NOMO-1 treated with DMSO at 0.1 percent for 48 hours (cell line): Measurements from ENCODE around the gene FAM13A.
A peak's percentile ranks its signal among the peaks of the same experiment; 100 is the strongest.

Experiments
- DNase-seq: peaks from one replicate; lab custom pipeline; 2025; ENCODE audit not compliant: unreplicated experiment; lab: John Stamatoyannopoulos, UW

Gene FAM13A

DNA sequence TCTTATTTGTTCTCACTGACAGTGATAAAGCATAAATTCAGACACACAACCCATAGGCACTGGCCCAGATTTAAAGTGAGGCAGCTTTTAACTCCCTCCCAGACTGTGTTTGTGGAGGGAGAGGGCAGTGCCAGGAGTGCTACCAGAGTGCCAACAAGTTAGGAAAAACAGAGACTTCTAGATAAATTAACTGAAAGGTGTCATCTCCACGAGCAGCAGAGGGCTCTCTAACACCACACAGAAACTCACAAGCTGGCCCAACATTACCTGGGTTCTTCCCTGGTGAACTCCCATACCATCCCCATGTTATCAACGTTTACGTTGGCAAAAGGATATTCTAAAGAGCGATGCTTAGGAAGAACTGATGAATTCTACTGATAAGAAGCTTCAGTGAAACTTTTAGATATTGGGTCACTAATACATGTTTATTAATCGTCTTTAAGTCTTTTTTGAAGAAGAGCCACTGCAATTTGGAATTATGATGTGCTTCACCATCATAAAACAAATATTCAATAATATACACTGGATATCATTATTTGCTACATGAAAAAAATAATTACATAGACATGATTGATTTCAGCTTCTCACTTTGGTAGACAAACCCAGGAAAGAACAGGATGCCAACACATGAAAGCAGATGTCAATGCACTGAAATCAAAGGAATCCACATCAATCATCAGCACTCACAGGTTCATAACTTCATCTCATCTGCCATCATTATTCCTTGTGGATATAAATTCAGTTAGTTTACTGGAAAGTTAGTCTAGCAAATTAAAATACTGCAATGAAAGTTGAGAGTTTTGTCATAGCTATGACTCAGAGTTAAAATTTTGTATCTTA lies 238.1 kb downstream of the FAM13A start:
- peak; percentile 23 for DNase-seq

DNA sequence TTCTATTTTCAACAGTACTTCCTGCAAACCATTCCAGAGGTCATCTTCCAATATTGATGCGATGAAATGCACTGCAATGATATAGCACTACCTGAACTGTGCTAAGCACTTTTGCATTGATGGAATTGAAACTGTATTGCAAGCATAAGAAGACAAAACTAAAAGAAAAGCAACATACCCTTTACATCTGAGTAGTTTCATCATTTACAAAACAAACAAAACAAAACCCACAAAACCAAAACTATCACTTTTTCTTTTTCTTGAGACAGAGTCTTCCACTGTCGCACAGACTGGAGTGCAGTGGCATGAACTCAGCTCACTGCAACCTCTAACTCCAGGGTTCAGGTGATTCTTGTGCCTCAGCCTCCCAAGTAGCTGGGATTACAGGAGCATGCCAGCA lies 239.2 kb downstream of the FAM13A start:
- no peak for DNase-seq

DNA sequence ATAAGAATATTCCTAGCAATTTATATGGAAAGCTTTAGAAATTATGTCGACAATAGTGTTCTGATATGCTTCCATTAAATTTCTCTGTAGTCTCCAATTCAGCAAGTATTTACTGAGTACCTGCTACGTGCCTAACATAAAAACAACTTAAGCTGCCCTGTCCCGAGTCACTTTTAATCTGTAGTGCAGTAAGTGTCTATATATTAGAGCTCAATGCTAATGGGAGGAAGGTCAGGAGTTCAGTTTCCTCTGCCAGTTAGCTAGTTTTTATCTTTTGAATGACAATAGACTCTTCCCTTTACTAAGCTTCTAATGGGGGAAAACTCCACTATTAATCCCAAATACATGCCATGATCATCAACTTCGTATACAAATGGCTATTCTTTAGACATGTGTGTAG lies 240.6 kb downstream of the FAM13A start:
- no peak for DNase-seq

DNA sequence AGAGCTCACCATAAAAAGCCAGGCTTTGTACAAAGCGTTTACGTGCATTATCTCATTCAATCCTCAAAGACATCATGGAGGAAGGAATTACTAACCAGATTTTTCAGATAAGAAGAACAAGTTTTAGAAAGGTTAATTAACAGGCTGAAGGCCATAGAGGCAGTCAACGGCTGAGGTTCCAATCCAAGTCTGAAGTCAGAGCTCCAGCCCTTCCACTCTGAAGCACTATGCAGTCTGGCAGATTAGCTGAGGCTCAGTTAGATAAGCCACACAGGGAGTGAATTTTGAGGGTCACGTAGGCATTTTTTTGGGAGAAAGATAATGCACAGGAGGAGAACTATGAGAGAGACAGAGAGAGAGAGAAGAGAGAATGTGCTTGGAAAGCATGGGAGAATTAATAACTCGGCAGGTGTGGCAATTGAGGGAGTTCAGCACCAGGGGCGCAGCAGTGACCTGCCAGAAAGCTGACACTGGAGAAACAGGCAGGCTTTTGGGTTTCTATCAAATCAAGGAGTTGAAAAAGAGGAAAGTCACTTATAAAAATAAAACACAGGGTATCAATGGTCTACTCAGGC lies 242.9 kb downstream of the FAM13A start:
- DNase-seq: no peak

DNA sequence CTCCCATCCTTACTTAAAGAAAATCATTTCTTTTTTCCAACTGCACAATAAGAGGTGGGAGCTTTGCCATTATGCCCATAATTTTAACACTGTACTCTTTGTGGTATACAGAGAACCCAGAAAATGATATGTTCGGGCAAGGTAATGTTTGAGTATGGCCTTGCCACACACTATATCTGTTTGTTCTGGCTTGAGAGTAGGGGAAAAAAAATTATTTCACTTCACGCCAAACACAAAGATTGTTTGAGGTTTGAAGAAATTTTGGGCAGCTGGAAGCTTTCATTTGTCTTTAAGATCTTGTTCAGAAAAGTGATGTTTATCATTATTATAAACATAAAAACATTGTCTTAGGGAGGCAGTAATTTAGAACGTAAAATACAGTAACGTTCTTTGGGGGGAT lies 244.0 kb downstream of the FAM13A start:
- DNase-seq: no peak

DNA sequence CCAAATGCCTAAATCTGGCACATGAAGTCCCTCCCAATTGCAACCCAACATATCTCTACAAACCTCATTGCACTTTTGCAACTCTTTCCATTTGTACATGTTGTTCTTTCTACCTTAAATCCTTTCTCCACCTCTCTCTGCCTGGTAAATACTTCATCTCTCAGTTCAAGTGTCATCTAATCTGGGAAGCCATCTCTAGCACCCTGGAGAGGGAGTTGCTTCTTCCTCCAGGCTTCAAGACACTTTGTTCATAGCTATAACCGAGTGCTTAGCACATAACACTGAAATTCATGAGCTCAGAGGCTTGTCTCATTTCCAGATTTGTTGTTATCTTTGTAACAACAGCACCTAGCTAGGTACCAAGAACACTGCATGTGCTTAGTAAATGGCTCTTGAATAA lies 244.6 kb downstream of the FAM13A start:
- no peak for DNase-seq

DNA sequence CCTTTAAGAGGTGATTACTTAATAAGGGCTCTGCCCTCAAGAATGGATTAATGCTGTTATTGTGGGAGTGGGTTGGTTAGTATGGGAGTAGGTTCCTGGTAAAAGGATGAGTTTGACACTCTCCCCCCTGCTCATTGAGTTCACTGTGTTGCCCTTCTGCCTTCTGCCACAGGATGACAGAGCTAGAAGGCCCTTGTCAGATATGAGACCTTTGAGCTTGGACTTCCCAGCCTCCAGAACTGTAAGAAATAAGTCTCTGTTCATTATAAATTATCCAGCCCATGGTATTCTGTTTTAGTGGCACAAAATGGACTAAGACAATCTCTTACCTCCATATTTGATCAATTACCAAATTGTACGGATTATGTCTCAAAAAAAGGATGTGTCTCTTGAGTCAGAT lies 245.1 kb downstream of the FAM13A start:
- DNase-seq: no peak

DNA sequence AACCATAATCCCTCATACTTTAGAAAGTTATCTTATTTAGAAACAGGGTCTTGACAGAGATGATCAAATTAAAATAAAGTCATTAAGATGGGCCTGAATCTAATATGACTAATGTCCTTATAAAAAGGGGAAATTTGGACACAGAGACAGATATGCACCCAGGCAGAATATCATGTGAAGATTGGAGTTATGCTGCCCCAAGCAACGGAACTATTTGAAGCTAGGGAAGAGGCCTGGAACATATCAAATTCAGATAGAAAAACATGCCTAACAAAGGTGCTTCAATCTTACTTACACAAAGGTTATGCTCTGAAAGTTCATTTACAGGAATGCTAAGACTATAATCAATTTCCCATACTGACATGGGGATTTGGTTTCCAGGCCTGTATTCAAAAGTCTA lies 246.7 kb downstream of the FAM13A start:
- no peak for DNase-seq

DNA sequence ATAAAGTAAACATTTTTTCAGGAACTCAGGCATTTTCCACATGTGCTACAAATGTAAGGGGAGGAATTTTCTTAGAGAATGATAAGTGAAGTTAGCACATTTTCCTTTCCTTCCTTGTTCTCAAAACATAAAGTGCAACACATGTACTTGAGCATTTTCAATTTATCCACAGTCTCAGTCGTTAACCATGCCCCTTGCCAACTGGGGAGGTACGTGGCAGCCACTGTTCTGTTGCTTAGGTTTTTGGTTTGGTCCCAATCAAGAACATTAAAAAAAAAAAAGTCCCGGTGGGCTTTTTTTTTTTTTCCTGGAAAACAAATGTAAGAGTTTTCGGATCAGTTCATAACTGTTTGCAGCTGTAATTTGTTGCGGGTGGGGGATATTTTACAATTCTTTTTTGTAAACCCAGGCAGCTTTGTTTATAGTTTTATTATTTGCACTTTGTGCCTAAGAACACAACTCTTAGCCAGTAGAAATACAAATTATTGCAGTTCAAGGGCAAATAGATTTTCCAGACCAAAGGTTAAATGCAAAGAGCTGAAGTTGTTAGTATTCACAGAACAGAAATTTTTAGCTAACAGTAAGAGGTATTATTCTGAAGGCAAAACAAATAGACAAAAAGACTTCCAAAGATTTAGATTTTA lies 247.3 kb downstream of the FAM13A start:
- DNase-seq: no peak

DNA sequence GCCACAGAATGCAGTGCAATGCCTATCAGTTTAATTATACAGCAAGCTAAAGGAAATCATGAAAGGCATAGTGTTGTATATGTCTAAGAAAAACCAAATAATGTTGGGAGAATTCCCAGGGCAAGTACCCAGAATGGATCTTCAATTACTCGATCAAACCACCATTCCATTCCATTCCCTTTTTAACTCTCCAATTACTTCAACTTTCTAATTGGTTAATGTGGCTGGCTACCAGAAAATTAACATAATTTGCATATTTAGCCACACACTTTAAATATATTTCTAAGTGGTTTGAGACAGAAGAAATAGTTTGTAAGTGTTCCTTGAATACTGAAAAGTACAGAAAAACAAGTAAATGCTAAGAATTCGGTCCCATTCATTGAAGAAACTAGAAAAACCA lies 247.9 kb downstream of the FAM13A start:
- no peak for DNase-seq

DNA sequence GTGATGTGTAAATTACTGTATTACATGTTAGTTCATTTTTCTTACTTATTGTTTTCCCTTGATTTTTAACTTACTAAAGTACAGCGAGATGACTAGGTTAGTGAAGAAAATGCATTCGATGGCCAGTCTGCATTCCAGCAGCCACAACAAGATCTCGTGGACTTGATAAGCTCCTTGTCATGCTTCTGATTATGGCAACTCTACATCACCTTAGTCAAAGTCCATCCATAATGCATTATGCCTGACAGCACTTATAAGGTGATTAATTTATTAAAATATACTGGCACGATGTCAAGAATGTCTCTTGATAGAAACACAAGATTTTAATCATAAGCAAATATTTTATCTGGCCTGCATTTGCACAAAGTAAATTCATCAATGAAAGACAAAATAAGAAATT lies 249.5 kb downstream of the FAM13A start:
- no peak for DNase-seq

DNA sequence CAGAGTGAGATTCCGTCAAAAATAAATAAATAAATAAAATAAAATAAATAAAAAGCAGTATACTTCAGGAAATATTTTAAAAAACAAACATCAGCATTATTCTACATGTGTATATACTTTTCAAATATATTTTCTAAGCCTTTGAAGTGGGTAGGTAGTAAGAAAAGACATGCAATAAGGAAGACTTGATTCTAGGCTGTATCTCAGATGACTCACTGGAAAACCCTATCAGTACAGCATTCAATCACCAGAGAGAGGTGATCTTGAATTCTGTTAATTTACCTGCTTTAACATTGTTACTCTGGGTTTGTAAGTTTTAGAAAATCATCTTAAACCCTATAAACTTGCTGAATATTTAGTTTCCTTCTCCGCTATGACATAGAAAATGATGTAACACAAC lies 252.8 kb downstream of the FAM13A start:
- DNase-seq: no peak

DNA sequence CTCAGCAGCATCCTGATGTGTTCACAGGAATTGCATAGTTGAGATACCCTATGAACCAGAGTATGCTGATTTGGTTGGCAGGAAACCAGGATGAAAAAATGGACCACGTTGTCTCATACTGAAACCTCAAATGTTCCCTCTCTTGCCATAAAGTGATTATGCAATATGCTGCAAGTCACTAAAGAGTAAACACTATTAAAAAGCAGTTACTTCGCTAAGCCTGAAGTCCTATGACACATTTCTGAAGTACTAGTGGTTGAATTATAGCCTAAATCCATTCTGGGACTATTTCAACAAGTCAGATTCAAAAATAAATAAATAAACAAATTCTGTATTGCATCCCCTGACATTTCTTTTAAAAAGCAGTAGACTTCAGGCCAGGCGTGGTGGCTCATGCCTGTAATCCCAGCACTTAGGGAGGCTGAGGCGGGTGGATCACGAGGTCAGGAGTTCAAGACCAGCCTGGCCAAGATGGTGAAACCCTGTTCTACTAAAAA lies 253.3 kb downstream of the FAM13A start:
- peak; percentile 83 for DNase-seq

DNA sequence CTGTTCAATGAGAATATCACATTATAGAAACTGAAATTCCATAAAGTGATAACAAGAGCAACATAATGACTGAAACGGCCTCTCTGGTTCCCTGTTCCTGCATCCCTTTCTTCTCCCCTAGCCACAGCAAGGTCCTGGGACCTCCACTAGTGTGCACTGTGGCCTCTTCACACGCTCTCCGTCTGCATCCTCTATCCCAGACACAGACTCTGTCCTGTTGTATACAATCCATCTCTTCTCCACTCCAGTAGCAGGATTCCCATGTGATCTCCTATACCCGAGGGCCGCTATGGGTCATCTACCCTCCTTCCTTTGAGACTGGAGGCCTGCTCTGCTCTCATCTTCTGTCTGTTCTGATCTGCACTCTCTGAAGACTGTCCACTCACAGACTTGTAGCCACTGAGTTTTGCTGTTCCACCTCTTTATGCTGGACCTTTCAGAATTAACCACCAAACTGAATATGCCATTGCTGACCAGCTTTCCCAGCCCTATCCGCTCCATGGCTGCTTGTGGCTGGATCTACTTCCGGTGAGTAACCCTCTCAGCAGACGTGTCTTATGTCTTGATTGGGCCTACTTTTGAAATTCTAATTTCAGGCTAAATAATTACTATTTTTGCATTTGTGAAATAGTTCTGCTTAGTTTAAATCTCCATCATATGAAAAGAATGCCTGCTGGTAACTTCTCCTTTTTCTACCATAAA lies 254.2 kb downstream of the FAM13A start:
- DNase-seq: peak; percentile 29

DNA sequence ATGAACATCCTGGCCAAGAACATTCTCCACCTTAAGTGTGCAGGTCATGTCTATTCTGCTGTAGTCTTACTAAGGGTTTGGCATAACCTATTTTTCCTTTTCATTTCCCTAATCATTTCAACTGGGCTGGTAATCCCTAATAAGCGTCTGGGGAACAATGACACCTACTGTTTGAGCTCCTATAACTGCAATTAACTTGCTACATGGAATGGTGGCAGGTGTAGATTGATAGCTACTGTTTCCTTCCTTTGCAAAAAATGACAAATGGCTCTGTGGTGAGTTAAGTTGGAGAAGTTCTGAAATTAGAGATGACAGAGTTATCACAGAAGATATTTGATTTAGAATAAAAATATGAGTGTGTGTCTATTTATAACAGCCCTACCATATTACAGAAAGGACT lies 254.8 kb downstream of the FAM13A start:
- DNase-seq: no peak

DNA sequence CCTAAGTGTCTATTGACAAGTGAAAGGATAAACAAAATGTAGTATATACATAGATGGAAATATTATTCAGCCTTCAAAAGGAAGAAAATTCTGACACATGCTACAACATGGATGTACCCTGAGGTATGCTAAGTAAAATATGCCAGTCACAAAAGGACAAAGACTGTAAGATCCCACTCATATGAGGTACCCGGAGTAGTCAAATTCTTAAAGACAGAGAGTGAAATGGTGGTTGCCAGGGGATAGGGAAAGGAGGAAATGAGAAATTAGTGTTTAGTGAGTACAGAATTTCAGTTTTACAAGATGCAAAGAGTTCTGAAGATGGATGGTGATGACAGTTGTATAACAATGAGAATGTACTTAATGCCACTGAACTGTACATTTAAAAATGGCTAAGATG lies 257.1 kb downstream of the FAM13A start:
- DNase-seq: no peak

DNA sequence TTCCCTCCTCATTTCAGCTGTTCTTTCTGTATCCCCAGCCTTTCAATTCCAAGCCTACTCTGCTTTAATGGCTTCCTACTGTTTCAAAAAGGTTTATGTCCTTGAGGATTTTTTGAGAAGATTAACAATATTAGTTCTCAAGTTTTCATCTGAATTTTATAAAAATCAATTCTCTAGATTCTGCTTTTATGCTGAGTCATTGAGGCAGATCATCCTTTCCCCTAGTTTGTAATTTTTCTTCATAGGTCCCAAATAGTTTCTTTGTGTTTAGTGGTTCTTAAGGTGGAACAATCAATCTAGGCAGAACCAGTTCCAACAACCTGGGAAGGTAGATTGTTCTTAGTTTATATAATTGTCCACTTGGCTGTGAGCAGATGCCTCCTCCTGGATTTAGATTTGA lies 259.3 kb downstream of the FAM13A start:
- no peak for DNase-seq

DNA sequence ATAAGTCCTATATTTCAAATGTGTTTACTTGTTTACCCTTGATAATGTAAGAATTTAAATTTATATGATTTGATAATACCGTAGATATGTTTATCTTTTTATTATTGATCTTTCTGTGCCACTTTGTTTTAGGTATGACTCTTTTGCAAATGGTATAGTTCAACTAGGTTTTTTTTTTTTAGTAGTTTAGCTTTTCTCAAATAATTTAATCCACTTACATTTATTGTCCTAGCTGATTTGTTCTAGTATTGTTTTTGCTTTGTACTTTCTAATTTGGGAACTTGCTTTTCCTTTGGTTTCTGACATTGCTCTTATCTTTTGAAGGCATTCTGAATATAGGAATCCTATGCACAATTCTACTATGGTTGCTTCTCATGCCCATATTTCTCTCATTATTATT lies 260.4 kb downstream of the FAM13A start:
- DNase-seq: no peak

DNA sequence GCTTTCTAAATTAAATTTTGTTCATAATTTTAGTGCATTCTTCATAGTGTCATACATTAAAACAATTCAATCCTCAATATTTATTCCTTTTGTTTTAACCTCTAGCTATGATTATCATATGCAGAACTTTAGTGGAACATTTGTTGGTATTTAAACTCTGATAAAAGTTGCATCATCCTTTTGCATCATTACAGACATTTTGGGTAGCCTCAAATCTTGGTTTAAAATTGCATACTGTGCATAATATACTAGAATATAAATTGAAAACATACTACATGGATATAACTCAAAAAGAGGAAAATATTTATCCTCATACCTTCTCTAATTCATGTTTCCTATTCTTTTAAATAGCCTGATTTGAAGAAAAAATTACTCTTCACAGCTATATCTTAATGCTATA lies 262.0 kb downstream of the FAM13A start:
- no peak for DNase-seq

DNA sequence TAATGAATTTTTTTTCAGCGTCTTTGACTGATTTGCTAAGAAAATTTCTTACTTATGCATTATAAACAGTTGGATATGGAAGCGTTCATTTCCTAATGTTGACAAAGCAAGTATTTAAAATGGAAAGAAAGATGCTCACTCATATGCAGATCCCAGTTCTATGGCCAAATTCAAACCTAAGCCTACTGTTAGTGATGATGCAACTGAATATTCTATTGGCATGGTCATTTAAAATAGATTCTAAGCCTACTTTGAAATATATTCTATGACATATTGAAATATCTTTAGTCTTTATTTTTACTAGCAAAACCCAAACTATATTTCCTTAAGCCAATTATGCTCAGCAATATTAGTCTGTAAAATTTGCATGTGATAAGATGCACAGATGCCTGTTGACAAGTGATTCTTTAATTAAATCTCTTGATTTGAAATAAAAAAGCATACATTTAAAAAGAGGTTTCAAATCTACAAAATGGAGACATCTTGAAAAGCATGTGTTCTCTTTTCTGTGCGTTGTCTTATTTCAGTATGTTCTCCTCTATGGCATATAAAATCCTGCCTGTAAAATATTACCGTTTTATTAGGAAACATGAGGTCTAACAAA lies 262.8 kb downstream of the FAM13A start:
- no peak for DNase-seq

DNA sequence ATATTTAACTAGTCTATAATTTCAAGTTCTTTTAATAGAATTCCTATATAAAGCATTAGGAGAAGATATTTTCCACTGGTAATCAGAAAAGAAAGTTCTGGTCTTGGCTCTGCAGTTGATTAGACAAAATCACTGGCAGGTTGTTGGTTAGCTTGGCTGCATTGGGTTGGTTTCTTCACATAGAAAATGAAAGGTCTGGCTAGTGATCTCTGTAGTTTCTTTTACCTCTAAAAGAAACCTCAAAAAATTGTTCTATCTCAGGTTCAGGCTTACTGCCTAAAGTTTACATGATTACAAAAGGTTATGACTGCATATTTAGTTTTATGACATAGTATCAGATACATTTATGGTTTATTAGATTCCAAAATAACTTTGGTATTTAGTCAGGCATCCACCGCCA lies 263.5 kb downstream of the FAM13A start:
- no peak for DNase-seq
